ENCODE data around the gene ATRX.

ATRX gene

DNA sequence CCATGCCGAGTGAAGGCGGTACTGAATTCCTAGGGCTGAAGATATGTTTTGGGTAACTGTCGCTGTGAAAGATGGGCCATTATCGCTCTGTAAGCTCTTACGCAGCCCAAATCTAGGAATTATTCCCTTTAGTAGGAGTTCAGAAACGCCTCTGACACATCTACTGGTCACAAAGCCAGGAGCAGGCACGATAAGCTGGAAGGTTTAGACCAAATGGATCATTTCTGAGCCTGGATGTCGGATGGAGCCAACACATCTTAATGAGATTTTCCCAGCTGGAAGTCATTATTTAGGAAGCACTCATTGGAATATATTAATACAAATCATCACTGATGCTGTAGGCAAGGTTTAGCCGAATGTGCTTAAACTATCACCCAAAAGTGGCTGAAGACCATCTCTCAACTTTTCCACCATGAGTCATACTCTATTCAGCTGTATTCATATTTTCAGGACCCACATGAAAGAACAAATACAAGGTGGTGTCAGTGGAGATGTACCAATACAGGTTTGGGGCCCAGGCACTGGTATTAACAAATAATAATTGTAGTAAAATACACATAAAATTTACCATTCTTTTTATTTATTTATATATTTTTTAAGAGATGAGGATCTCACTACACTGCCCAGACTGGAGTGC, 34.2 kb upstream of the ATRX start:
- no peaks in the 10 kb centered on the region for H3K9me3 ChIP-seq (ENCODE audit: insufficient read depth, low read length, severe bottlenecking)
- TF ChIP-seq, protein P1, sequence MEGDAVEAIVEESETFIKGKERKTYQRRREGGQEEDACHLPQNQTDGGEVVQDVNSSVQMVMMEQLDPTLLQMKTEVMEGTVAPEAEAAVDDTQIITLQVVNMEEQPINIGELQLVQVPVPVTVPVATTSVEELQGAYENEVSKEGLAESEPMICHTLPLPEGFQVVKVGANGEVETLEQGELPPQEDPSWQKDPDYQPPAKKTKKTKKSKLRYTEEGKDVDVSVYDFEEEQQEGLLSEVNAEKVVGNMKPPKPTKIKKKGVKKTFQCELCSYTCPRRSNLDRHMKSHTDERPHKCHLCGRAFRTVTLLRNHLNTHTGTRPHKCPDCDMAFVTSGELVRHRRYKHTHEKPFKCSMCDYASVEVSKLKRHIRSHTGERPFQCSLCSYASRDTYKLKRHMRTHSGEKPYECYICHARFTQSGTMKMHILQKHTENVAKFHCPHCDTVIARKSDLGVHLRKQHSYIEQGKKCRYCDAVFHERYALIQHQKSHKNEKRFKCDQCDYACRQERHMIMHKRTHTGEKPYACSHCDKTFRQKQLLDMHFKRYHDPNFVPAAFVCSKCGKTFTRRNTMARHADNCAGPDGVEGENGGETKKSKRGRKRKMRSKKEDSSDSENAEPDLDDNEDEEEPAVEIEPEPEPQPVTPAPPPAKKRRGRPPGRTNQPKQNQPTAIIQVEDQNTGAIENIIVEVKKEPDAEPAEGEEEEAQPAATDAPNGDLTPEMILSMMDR (IDR thresholded peaks at IDR 0.05; ENCODE audit: borderline replicate concordance, extremely low read depth, low read length, poor library complexity, severe bottlenecking), result no peak
- TF ChIP-seq EZH2 (IDR thresholded peaks at IDR 0.05; ENCODE audit: borderline replicate concordance, low read depth, low read length, severe bottlenecking), result no peak
- DNase-seq, result no peak
- no peak overlapping the region for H3K4me3 ChIP-seq (ENCODE audit: low read depth in 1 of 2, low read length in 2 of 2)
- no peaks in the 10 kb centered on the region for H3K79me2 ChIP-seq (ENCODE audit: insufficient read depth, low read length)
- H3K27me3 ChIP-seq (ENCODE audit: insufficient read depth, low read length, poor library complexity), result no peaks in the 10 kb centered on the region
- no peak overlapping the region for H3K4me2 ChIP-seq (ENCODE audit: insufficient read depth, low read length)
- no peak overlapping the region for H2AFZ ChIP-seq (ENCODE audit: low read depth, low read length)
- no peaks in the 10 kb centered on the region for H3K4me1 ChIP-seq (ENCODE audit: insufficient read depth, low read length)
- ATAC-seq (ENCODE audit: insufficient read depth, low read depth), result no peak
- H3K36me3 ChIP-seq (ENCODE audit: insufficient read depth, low read length), result peaks cover 7% of the 10 kb centered on the region; the same call in 1 of the 2 replicates
- H3K27ac ChIP-seq (ENCODE audit: low read length), result no peak overlapping the region
- no peaks in the 10 kb centered on the region for H4K20me1 ChIP-seq (ENCODE audit: insufficient read depth, low read length)
- H3K9ac ChIP-seq (ENCODE audit: low read depth, low read length), result no peak overlapping the region

GRCh38 chrX:77814210-77814609, 28.2 kb upstream of the ATRX start:
- TF ChIP-seq EZH2 (IDR thresholded peaks at IDR 0.05; ENCODE audit: borderline replicate concordance, low read depth, low read length, severe bottlenecking), result no peak
- TF ChIP-seq, protein P1 (IDR thresholded peaks at IDR 0.05; ENCODE audit: borderline replicate concordance, extremely low read depth, low read length, poor library complexity, severe bottlenecking), result no peak
- no peak for DNase-seq

GRCh38 chrX:77802201-77802600, 16.2 kb upstream of the ATRX start:
- TF ChIP-seq, protein P1 (IDR thresholded peaks at IDR 0.05; ENCODE audit: borderline replicate concordance, extremely low read depth, low read length, poor library complexity, severe bottlenecking), result no peak
- no peak for TF ChIP-seq EZH2 (IDR thresholded peaks at IDR 0.05; ENCODE audit: borderline replicate concordance, low read depth, low read length, severe bottlenecking)
- Histone ChIP-seq H4K20me1 (ENCODE audit: insufficient read depth, low read length) (no peaks in the 10 kb centered on the region), H3K79me2 (ENCODE audit: insufficient read depth, low read length) (no peaks in the 10 kb centered on the region), H3K4me1 (ENCODE audit: insufficient read depth, low read length) (no peaks in the 10 kb centered on the region), H3K9ac (ENCODE audit: low read depth, low read length) (no peak overlapping the region), H3K4me2 (ENCODE audit: insufficient read depth, low read length) (no peak overlapping the region), H2AFZ (ENCODE audit: low read depth, low read length) (no peak overlapping the region), H3K9me3 (ENCODE audit: insufficient read depth, low read length, severe bottlenecking) (no peaks in the 10 kb centered on the region), H3K4me3 (ENCODE audit: low read depth in 1 of 2, low read length in 2 of 2) (no peak overlapping the region), H3K36me3 (ENCODE audit: insufficient read depth, low read length) (no peaks in the 10 kb centered on the region), H3K27ac (ENCODE audit: low read length) (no peak overlapping the region), H3K27me3 (ENCODE audit: insufficient read depth, low read length, poor library complexity) (no peaks in the 10 kb centered on the region)
- ATAC-seq (ENCODE audit: insufficient read depth, low read depth), result no peak
- no peak for DNase-seq

More at GRCh38 chrX:77814210-77814609, 28.2 kb upstream of the ATRX start:
- Histone ChIP-seq H3K4me1 (ENCODE audit: insufficient read depth, low read length) (no peaks in the 10 kb centered on the region), H3K9me3 (ENCODE audit: insufficient read depth, low read length, severe bottlenecking) (no peaks in the 10 kb centered on the region), H3K9ac (ENCODE audit: low read depth, low read length) (no peak overlapping the region), H3K79me2 (ENCODE audit: insufficient read depth, low read length) (no peaks in the 10 kb centered on the region), H4K20me1 (ENCODE audit: insufficient read depth, low read length) (no peaks in the 10 kb centered on the region), H3K36me3 (ENCODE audit: insufficient read depth, low read length) (no peaks in the 10 kb centered on the region), H3K4me2 (ENCODE audit: insufficient read depth, low read length) (no peak overlapping the region), H3K4me3 (ENCODE audit: low read depth in 1 of 2, low read length in 2 of 2) (no peak overlapping the region), H3K27ac (ENCODE audit: low read length) (no peak overlapping the region), H2AFZ (ENCODE audit: low read depth, low read length) (no peak overlapping the region), H3K27me3 (ENCODE audit: insufficient read depth, low read length, poor library complexity) (no peaks in the 10 kb centered on the region)
- ATAC-seq (ENCODE audit: insufficient read depth, low read depth), result no peak

Data from DND-41 (cell line).